ENCODE data around the gene RNASE3.
"Not testable (repeated sequence)": the region's sequence is repeated elsewhere in the genome, so short reads cannot be mapped to it uniquely, and the experiment has no call there.

The RNASE3 gene

DNA sequence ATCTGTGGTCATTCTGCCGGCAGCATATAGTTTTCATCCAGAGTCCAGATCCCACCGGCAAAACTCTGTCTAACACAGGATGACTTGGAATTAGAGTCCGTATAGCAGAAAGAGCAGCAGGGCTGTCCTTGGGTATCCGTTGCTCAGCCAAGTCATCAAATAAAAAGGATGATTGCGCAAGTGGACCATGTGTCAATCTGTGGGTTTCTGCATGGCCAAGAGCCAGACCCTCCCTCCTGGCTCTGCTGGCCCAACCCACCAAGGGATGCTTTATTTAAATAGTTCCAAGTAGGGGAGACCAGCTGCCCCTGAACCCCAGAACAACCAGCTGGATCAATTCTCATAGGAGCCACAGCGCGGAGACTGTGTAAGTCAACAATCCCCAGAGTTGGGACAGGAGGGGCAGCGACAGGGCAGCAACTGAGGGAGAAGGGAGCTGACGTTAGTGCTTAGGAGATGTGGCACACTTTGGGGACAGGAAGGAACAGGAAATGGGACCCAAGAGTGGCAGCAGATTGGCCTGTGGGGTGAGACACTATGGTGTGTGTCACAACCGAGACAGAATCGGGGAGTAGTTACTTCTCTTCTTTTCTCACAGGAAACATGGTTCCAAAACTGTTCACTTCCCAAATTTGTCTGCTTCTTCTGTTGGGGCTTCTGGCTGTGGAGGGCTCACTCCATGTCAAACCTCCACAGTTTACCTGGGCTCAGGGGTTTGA is 28.0 kb downstream of the RNASE3 start:
- DNase-seq (ENCODE audit: low read depth), result not testable (repeated sequence)

DNA sequence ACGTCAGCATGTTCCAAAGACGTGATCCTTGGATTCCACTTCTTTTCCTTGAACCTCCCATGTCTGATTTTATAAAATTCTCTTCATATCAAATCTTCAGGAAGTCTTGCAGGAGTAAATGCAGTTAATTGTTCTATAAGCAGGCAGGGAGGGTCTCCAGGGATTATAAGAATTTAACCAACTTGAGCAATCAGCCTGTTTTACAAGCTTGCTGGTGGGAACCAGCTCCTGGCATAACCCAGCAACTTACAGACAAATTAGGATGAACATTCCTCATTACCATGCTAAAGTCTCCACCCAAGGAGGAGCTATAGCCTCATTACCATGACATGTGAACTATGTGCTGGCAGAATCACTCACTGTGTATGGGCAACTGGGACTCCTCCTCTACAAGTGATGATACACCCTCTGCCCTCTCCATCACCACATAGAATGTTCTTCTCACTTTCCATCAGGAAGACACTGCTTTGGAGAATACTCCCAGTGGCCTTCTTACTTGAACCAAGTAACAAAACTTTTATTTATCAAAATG is 32.6 kb downstream of the RNASE3 start:
- DNase-seq (ENCODE audit: low read depth), result not testable (repeated sequence)

DNA sequence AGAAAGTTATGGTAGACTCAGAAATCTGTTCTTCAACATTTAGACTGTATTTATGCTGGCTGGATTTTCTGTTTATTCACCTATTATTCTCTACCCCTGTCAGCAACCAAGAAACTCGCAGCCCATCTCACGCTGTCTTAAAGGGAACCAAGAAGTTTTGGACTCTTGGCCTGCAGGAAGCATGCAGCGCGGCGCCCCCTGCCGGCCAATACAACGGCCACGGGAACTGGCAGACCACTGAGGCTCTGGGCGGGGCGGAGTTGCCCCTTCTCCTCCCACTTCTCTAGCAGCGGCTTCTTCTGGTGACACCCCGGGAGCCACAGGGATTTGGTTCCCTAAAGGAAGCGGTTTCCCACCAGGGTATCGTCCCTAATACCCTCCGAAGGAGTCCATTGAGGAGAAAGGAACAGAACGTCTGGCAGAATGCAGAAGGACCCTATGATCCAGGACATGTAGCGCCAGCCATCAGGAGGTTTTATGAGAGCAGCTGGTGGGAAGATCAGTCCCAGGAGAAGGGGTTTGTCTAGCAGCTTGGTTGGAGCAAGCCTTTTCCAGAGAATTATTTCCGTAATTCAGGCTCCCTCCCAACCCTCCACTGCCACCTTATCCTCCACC is 43.1 kb downstream of the RNASE3 start:
- DNase-seq (ENCODE audit: low read depth), result peak; percentile 4

DNA sequence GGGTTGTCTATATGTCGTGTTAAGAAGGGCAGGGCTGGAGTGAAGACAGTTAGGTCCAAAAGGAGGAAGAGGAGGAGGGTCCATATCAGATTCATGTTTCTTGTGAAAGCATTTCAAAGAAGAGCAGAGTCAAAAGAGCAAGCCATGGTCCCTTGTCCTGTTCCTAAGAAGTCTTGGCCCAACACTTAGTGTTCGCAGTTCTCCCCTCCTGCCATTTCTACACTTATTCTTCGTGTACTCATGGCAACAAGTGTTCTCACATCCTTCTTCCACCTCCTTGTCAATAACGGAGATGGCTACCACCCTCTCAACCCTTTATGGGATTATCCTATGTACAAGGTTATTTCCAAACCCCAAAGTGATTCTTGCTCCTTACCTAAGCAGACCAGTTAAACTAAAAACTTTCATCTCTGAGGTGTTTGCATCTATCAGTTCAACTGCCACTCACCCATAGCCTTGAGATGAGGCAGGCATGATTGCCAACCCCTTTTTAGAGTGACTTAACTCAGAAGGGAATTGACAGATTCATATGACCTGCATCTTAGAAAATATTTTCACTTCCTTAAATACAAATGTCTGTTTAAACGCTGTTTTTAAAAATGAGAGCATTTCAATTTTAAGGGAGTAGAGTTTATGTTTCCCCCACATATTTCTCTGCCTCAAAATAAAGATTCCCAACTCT is 44.3 kb downstream of the RNASE3 start:
- DNase-seq (ENCODE audit: low read depth), result no peak

Data from stimulated activated CD8-positive, alpha-beta memory T cell treated with anti-CD3 and anti-CD28 coated beads, Interleukin-4, amount 100 ng/mL, for 24 hours (primary cell).